Prostate gland (tissue), 2 donors: ENCODE results near the gene NMNAT1. TPM values are rescaled to one million over a fixed set of nuclear protein-coding genes. Genes with fewer than 3 reads are reported as not detected.
A peak's percentile ranks its signal among the peaks of the same experiment; 100 is the strongest.

Source experiments
- DNase-seq: peaks from one replicate; pipeline ENCODE4 v3.0.0-alpha.2; 2019; ENCODE audit warnings: low spot score
- H3K27ac ChIP-seq, 2 donors: fragments of 200-600 bp; sonication (generic); 2 replicates each; pipeline ENCODE4 v1.5.1; 2017 to 2019
- H3K27me3 ChIP-seq: fragments of 200-600 bp; sonication (generic); replicated peaks from 2 replicates; pipeline ENCODE4 v1.5.1; 2019; ENCODE audit not compliant: insufficient read depth
- H3K36me3 ChIP-seq, 2 donors: fragments of 200-600 bp; sonication (generic); 1 replicate in 1 of 2; 2 replicates in 1 of 2; pipeline versions ENCODE4 v1.5.1 to v1.8.1; 2017 to 2019
- H3K4me1 ChIP-seq: fragments of 200-600 bp; sonication (generic); replicated peaks from 2 replicates; pipeline ENCODE4 v1.5.1; 2019
- H3K4me3 ChIP-seq, 2 donors: fragments of 200-600 bp; sonication (generic); 2 replicates each; pipeline ENCODE4 v1.5.1; 2017 to 2019
- H3K9me3 ChIP-seq: fragments of 200-600 bp; sonication (generic); 2 replicates; pipeline ENCODE4 v1.5.1; 2017
- POLR2A ChIP-seq: fragments of 450-650 bp; IDR thresholded peaks from one replicate; pipeline ENCODE4 v1.6.1; 2016; ENCODE audit warnings: antibody characterized with exemption, mild to moderate bottlenecking
- POLR2AphosphoS5 ChIP-seq: sonication (generic); formaldehyde crosslinking; IDR thresholded peaks from one replicate; pipeline ENCODE4 v1.6.1; 2017; ENCODE audit warnings: antibody characterized with exemption
- WGBS: methylation state at CpG from one replicate; pipeline ENCODE4 v1.1.5; 2018; 5-methylcytosine and 5-hydroxymethylcytosine counted together
- intact Hi-C: fragments of 100-400 bp; cut with DNase I; formaldehyde crosslinking; loops from one replicate; pipeline ENCODE4 v1.14.2; 2022
- microRNA-seq: library from miRNA; unstranded; fragments of <30 nt; microRNA quantifications from one replicate; pipeline ENCODE4, GENCODE V29; 2016
- small RNA-seq, 2 donors: library from RNA; depleted of rRNA; stranded (forward); fragments of <200 nt; gene quantifications; one replicate each; pipeline ENCODE3, GENCODE V24; 2016
- total RNA-seq, 2 donors: library from RNA; depleted of rRNA; stranded (reverse); fragments of >200 nt; gene quantifications; one replicate each; pipeline ENCODE4 v1.1.0, GENCODE V29; 2016
- TF ChIP-seq, protein P1 (sequence below), 4 experiments: fragments of 200-600 bp in 2 of 4; fragments of 450-650 bp in 2 of 4; sonication (generic) in 2 of 4; IDR thresholded peaks; 1 replicate in 3 of 4; 2 replicates in 1 of 4; pipeline ENCODE4 v1.5.1; 2016 to 2019; ENCODE audit warnings: antibody characterized with exemption in 4 of 4, mild to moderate bottlenecking in 2 of 4, moderate library complexity in 2 of 4

NMNAT1 gene
- total RNA-seq, 2 donors from 2014 or later, result 7.2 to 8.7 TPM

DNA sequence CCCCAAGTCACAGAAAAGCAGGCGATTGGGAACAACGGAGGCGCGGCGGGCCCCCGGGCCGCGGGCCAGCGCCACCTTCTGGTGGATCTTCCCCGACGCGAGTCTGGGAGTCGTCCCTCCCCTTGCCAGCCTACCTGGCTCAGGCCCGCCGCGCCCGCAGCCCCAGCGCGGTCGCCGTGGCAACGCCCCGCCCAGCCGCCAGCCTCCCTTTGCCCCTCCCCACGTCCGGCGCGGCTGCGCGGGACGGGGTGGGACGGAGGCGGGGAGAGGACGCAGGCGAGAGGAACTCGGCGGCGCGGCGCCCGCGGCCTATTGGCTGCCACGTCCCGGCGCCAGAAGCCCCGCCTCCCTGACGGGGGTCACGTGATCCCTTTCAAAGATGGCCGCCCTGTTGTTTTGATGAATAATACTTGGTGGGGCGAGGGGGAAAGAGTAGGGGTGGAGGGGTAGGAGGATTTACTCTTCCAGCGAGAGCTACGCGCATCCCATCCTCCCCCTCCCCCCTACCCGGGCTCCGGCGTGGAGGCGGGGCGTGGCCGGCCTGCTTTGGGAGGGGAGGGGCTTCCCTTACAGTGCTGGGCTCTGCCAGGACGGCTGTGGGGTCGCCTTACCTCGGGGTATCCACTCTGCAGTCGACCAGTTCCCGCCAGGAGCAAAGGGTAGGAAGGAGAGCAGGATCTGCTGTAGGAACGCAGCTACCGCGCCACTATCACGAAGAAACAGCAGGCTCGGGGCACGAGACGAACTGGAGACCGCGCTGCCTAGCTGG lies 89.5 kb downstream of the NMNAT1 start, which contains the start of gene UBE4B:
Gene UBE4B, plus strand, starts transcription at position 369 of the 769 bp plus-strand sequence. CDS start 713 bp downstream, outside the sequence.
- no peaks in the 10 kb centered on the region for H3K9me3 ChIP-seq
- H3K27ac ChIP-seq, result peak within 1 kb of the TSS; percentile 96 to 98
- TF ChIP-seq, protein P1, sequence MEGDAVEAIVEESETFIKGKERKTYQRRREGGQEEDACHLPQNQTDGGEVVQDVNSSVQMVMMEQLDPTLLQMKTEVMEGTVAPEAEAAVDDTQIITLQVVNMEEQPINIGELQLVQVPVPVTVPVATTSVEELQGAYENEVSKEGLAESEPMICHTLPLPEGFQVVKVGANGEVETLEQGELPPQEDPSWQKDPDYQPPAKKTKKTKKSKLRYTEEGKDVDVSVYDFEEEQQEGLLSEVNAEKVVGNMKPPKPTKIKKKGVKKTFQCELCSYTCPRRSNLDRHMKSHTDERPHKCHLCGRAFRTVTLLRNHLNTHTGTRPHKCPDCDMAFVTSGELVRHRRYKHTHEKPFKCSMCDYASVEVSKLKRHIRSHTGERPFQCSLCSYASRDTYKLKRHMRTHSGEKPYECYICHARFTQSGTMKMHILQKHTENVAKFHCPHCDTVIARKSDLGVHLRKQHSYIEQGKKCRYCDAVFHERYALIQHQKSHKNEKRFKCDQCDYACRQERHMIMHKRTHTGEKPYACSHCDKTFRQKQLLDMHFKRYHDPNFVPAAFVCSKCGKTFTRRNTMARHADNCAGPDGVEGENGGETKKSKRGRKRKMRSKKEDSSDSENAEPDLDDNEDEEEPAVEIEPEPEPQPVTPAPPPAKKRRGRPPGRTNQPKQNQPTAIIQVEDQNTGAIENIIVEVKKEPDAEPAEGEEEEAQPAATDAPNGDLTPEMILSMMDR (IDR thresholded peaks at IDR 0.05), result peak; percentile 85 to 97 (median 94)
- peak; percentile 89 for TF ChIP-seq POLR2AphosphoS5
- TF ChIP-seq POLR2A, result peak; percentile 37
- under 1% methylated on average over 64 of the region's 73 CpGs for WGBS
- H3K4me1 ChIP-seq, result no peaks in the 10 kb centered on the region
- peak within 1 kb of the TSS; percentile 93 to 96 for H3K4me3 ChIP-seq
- H3K36me3 ChIP-seq, result no peaks in the 10 kb centered on the region
- H3K27me3 ChIP-seq, result no peaks in the 10 kb centered on the region
- peak; percentile 98 for DNase-seq
- intact Hi-C loops, result loop anchor here (2.0 to 5.0 kb wide), 5 partner anchors 76 to 180 kb away; partner anchors contain the start of genes KIF1B, LZIC and NMNAT1

DNA sequence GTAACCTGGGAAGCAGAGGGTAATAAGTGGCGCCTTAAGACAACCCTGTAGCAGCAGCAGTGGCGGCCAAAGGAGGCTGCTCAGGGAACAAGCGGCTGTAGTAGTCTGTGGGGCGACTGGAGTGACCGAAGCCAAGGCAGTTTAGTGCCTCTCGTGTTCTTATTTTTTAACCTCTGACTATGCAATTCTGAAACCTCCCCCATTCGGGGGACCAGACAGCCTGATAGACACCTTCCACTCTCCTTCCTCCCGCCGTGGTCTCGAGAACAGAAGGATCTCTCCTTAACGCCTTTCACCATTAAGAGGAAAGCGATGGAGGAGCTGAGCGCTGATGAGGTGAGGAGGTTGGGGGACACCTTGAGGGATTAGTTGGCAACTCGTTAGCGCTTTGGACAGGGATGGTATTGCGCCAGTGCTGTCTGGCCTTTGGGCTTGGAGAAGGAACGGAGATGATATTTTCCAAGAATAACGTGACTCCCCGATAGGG lies 90.1 kb downstream of the NMNAT1 start:
- no peaks in the 10 kb centered on the region for H3K4me1 ChIP-seq
- no peaks in the 10 kb centered on the region for H3K27me3 ChIP-seq
- intact Hi-C loops, result loop anchor here (2.0 to 5.0 kb wide), 5 partner anchors 75 to 179 kb away; partner anchors contain the start of genes KIF1B, LZIC and NMNAT1
- under 1% methylated on average over 19 of the region's 19 CpGs for WGBS
- TF ChIP-seq, protein P1 (IDR thresholded peaks at IDR 0.05), result peak in 1 of 4 experiments; percentile 25
- TF ChIP-seq POLR2A (no peak), POLR2AphosphoS5 (no peak)
- DNase-seq, result peak; percentile 26
- H3K36me3 ChIP-seq, result no peaks in the 10 kb centered on the region
- H3K9me3 ChIP-seq, result no peaks in the 10 kb centered on the region
- peak overlapping the region; percentile 96 to 98 for H3K27ac ChIP-seq
- peak overlapping the region; percentile 93 to 96 for H3K4me3 ChIP-seq

Small RNA genes within 50 kb of the gene (microRNA-seq; reads per million reads assigned to microRNA genes)
- 0.50 reads per million for gene MIR5697

Small RNA genes within 50 kb of the gene (small RNA-seq; reads per million reads assigned to genes)
- 0 reads per million in 2 donors for gene MIR5697

Other genes with a start within 250 kb of the NMNAT1 start
- 100 to 1,000 TPM; 133 to 230 TPM for gene CLSTN1, start 119.5 kb upstream of the NMNAT1 start, total RNA-seq
- gene CTNNBIP1, start 33.2 kb upstream of the NMNAT1 start, total RNA-seq, result 100 to 1,000 TPM in 1 of 2 donors, 10 to 100 TPM in 1; 56.9 to 101 TPM
- 10 to 100 TPM; 21.5 to 42.2 TPM for gene LZIC, start 84 bp upstream of the NMNAT1 start, total RNA-seq
- gene RBP7, start 53.8 kb downstream of the NMNAT1 start, total RNA-seq, result 10 to 100 TPM in 1 of 2 donors, 1 to 10 TPM in 1; 5.9 to 23.5 TPM
- gene UBE4B, start 89.5 kb downstream of the NMNAT1 start, total RNA-seq, result 10 to 100 TPM; 49.0 to 68.1 TPM